GM19193 (cell line): ENCODE results near the gene ENTPD2.

Source experiments
- POLR2A ChIP-seq: IDR thresholded peaks from 4 replicates; pipeline ENCODE4 v1.6.1; 2011; ENCODE audit not compliant: insufficient read depth, insufficient read length; ENCODE audit errors: extremely low read depth

Gene ENTPD2

DNA sequence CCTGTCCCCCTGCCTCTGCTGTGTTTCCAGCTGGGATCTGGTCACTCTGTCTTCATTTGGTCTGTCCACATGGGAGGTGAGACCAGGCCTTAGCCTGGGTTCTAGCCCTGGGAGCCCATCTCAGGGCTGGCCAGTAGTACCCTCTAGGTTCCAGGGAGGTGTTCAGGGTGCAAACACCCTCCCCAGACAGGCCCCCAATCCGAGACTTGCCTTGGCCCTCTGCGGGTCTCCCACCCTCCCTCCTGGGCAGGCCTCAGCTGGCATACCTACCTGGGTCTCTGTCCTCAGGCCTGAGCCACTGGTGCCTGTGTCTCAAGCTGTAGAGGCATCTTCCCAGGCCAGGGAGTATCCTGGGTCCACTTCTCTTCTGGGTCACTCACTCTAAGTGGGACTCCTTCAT, 17.4 kb upstream of the ENTPD2 start:
- TF ChIP-seq POLR2A: no peak

DNA sequence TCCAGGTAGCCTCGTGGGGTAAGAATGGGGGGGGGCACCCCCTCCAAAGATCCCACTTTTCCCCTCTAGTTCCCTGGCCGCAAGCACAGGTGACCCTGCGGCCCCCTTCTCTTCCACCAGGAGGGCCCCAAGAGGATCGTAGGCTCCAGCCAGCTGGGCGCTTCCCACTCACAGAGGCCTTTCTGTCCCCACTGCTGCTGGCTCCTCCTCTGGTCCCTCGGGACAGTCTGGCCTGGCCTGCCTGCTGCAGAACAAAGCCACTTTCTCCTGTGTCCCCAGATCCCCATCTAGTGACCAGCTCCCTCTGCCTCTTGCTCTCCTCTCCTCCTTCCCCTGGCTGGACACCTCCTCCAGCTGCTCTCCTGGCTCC, 17.0 kb upstream of the ENTPD2 start:
- no peak for TF ChIP-seq POLR2A

DNA sequence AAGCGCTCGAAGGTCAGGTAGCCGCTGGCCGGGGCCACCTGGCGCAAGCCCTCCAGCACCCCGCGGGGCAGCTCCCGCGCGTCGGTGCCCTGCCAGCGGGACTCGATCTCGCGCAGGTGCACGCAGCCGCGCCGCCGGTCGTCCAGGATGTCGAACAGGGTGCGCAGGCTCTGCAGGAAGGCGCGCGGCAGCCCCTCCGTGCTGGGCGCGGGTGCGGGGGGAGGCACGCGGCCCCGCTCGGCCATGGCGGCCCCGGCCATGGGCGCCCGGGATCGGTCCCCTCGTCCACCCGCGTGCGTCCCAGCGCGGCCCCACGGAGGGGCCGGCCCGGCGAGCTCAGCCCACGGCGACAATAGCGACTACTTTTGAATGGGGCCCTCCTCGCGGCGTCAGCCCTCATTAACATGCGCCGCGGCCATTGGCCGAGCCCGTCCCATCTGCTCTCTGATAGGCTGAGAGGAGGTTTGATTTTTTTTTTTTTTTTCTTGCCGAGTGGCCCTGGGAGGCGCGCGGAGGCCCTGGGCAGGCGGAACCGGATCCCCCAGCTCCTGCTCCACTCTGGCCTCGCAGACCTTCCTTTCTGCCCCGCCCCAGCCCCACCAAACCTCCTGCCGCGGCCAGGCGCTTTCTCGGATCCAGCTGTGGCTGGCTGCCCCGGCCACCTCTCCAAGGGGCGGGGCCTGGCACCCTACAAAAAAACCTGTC, 16.5 kb upstream of the ENTPD2 start, which contains the start of gene SAPCD2:
SAPCD2 (minus strand) TSS at position 357 of the 705 bp plus-strand sequence; CDS start at position 260, 97 bp downstream.
- TF ChIP-seq POLR2A: peak; percentile 62

DNA sequence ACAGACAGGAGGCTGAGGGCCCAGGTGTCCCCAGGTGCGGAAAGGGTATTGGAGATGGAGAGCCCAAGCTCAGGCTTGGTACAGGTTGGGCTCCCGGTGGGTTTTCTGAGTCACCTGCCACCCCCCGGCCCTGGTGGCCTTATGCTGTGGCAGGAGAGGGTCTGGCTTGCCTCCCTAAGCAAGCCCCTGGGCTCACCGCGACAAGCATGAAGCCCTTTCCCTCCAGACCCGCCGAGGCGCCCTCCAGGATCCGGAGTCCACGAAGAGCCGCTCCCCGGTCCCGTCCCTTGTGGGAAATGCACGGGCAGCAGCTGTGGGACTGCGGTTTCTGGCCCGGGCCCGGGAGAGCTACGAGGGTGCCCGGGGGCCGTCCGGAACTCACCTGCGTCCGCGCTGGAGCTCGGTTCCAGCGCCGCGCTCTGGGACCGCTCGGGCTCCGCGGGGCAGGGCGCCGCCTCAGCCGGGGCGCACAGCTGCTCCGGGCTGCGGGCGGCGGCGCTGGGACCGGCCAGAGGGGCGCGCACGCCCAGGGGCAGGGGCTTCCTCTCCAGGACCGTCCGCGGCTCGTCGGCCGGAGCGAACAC, 15.7 kb upstream of the ENTPD2 start:
- TF ChIP-seq POLR2A: no peak

DNA sequence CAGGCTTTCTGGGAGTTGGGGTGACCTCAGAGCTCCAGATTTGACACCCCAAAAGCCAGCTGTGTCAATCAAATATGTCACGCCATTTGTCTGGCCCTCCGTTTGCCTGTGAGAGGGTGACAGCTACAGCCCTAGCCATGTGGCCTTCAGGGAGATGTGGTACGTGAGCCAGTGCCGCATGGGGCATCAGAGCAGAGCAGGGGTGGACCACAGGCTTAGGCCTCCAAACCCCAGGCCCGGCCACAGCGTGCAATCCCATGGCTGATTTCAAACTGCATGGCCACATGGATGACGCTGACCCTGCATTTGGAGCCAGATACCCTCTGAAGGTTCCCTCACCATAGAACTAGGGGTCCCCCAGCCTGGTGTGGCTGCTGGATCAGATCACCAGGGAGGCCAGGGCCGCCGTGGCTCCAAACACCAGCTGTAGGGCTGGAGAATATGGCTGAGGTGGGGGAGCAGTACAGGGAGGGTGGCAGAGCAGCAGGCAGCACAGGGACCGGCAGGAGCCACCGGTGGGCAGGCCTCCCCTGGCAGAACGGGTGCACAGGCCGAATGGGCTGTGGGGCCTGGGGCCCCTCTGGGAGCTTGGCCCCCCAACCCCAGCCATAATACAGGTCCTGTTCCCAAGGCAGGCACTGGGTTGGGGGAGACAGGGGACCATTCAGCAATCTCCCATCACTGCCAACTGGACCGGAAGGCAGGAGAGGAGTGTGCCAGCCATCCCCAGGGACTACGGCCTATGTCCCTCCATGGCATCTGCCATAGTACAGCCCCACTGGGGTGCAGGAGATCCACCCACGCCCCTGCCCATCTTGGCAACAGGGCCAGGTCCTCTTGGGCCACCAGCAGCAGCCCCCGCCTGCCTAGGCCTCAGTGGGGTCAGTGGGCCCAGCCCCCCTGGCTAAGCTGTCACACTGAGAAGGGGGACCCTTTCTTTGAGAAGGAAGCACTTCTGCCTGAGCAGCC, 15.0 kb upstream of the ENTPD2 start:
- no peak for TF ChIP-seq POLR2A

DNA sequence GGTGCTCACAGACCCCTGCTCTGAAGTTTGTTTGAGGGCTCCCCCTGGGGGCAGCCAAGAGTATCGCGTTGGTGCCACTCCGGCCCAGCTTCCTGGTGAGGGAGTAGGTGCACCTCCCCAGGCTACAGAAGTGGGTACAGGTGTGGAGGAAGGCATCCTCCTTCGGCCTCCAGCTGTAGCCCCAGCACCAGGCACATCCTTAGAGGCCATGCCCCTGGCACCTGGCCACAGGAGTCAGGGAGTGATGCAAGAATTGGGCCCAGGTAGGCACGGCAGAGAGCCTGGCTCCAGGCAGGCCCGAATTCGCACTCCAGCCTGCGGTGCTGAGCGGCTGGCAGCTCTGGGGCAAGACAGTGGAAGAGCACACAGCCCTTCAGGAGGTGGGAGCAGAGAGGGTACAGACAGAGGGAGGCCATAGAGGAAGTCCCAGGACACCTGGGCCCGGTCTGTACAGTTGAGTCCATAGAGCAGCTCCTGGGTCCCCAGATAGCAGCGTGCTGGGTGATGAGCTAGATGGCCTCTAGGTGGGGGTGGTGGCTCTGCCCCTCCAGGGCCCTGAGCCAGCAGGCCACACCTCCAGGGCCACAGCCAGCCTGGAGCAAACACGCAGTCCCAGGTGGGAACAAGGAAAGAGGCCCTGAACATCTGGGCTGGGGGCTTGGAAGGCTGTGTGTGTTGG, 14.1 kb upstream of the ENTPD2 start:
- no peak for TF ChIP-seq POLR2A

DNA sequence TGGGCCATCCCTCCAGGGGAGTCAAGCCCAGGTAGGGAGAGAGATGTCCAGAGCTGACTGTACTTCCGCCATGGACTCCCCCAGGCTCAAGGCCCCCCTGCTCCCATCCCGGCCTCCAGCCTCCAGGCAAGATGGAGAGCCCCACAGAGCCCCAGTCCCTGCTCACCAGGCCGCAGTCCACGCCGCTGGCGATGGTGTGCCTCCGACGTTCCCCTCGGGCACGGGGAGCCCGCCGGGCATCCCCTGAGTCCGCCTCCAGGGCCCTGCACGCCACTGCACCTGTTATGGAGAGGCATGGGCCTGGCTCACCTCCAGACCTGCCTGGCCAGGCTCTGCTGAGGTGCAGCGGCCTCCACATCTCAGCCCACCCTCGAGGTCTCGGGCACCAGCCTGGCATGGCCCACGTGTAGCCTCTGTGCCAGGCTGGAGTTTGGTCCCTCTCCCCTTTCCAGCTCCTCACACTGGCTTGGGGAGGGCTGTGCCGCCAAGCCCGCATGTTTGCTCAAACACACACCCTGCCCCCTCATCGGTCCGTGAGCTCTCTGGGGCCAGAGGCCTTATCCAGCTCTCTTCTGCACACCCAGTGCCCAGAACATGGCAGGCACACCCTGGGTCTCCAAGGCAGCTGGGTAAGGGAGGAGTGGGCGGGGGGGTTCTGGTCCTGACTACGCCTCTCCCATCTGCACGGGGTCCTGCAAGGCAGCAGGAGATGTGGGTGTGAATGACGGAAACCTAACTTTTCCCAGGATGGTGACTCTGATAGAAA, 12.4 kb upstream of the ENTPD2 start:
- no peak for TF ChIP-seq POLR2A

DNA sequence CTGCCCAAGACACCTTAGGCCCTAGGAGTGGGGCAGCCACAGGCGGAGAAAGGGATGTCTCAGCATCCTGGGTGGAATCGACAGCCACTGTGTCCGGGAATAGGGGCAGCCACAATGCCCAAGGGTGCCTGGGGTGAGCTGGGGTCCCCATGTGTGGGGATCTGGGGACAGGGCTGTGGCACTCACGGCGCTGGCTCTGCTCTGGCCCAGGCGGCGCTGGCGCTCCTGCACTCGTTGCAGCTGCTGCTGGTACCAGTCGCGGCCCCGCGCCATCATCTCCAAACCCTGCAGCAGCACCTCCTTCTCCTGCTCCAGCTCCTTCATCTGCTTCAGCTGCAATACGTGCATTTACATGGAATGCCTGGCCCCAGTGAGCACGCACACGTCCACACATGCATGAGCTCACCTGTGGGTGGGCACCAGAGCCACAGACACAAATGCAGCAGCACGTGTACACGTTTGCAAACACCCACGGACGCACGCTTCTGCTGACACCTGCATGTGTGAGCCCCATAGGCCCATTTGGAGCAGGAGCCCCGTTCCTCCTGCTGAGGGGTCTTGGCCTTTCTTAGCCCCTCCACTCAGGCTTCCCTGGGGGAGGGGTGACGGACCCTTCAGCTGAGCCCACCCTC, 11.6 kb upstream of the ENTPD2 start:
- no peak for TF ChIP-seq POLR2A

DNA sequence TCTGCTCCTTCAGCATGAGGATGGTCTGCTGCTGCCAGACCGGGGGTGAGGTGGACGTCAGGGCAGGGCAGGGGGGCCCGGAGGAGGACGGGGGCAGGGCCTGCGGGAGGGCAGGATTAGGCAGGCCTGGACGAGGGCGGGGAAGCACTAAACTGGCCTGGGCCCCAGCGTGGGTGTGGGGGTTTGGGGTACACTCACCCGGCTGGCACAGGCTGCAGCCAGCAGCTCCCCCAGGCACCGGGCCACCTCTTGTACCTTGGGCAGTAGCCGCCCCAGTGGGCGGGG, 11.0 kb upstream of the ENTPD2 start:
- TF ChIP-seq POLR2A: no peak

DNA sequence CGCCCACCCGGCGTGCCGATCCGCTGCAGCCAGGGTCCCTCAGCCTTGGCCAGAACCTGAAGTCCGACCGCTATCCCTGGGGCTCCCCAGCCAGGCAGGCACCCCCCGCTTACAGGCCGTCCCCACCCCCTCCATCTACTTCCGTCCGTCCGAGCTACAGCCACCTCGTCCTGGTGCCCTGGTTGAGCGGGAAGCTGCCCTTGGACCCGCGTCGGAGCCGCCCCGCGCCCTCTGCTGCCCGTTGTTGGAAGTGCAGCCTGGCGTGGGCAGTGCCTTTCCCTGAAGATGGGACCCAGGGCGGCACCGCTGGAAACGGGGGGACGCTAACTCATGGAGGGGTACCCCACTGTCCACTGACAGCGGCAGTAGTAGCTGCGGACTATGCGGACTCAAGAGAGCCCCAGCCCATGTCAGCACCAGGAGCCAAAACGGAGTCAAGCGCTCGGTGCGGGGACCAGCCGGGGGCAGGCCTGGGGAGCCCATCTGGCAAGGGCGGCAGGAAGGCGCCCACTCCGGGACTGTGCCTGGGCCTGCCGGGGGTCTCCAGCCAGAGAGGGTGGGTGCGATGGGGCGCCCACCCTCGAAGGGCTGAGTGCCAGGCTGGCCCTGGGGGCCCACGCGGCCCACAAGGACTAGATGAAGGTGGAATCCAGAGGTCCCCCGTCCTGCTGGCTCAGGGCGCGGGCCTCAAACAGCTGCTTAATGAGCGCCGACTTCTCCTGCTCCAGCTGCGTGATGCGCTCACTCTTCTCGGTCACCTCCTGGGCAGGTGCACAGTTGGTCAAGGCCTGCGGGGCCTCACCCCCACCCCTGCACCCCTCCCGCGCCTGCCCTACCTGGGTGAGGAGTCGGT, 10.4 kb upstream of the ENTPD2 start:
- TF ChIP-seq POLR2A: no peak

DNA sequence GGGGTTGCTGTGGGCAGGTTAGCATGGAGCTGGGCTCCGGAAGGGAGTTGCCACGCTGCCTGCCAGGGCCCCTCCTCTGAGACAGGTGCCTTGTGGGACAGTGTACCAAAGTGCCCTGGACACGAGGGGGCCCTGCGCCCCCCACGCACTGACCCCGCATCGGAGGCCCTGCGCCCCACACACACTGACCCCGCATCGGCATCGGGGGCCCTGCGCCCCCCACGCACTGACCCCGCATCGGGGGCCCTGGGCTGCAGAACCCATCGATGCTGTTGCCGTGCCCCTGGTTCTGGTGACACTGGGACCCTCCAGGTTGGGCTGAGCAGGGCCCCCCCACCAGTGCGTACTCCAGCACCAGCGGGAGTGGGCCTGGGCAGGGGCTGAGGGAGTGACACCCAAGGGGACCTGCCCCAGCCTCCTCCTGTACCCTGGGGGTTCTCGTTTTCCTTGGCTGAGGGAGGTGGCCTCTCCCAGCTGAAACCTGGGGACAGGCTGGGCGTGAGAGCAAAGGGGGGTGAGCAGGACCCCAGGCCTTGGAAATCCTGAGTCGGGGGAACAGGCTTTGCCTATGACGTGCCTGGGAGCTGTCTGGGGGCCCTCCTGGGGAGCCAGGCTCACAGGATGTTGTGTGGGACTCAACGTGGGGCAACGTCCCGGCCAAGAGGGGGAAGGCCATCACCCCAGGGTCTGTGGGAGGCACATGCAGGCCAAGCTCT, 9.6 kb upstream of the ENTPD2 start:
- TF ChIP-seq POLR2A: no peak

DNA sequence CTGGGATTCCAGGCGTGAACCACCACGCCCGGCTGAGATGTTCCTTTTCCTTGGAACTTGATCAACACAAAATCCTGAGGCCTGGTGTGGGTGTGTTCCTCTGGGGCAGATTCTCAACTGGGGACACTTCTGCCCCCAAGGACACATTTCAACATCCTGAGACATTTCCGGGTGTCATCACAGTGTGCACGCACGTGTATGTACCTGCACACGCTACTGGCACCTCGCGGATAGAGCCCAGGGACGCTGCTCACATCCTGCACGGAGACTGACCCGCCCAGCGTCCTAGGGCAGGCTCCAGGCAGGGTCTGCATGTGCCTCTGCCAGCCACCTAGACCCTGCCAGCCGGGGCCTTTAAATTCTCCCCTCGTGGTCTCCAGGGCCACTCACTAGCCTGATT, 8.5 kb upstream of the ENTPD2 start:
- no peak for TF ChIP-seq POLR2A
